NB4 (cell line): ENCODE data around the gene SUPT16H.

ENCODE experiments used
- DNase-seq: peaks from one replicate; pipeline ENCODE4 v3.0.0; 2010; ENCODE audit warnings: low read depth
- H3K4me3 ChIP-seq: one replicate; pipeline ENCODE4 v1.5.1; 2011; ENCODE audit warnings: mild to moderate bottlenecking, low read depth, low read length, moderate library complexity
- MAX ChIP-seq: IDR thresholded peaks from 2 replicates; pipeline ENCODE4 v1.6.1; 2011; ENCODE audit warnings: low read depth, low read length
- MYC ChIP-seq: IDR thresholded peaks from 2 replicates; pipeline ENCODE4 v1.6.1; 2011; ENCODE audit warnings: low read depth, low read length
- POLR2A ChIP-seq: IDR thresholded peaks from 2 replicates; pipeline ENCODE4 v1.6.1; 2011; ENCODE audit warnings: mild to moderate bottlenecking; ENCODE audit not compliant: insufficient read length; ENCODE audit errors: extremely low read depth
- TF ChIP-seq, protein P1 (sequence below): IDR thresholded peaks from one replicate; pipeline ENCODE4 v1.5.1; 2012; ENCODE audit warnings: low read depth, low read length

Gene SUPT16H

DNA sequence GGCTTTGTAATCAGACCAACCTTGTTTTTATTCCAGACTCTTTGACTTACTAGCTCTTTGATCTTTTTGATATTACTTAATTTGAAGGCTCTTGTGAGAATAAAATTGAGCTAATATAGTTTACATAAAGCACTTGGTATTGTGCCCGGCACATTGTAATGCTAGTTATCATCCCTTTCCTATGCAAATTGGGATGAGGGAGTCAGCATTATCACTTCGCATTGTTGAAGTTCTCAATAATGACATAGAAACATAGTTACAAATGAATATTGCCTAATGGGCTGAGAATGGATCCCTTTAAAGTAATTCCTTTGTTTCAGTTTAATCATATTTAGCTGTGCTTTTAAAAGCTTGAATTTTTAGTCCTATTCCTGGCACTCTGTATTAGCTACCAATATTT, 36.6 kb downstream of the SUPT16H start:
- H3K4me3 ChIP-seq = no peak overlapping the region
- DNase-seq = no peak
- TF ChIP-seq MAX (no peak), POLR2A (no peak), MYC (no peak)
- TF ChIP-seq, protein P1, sequence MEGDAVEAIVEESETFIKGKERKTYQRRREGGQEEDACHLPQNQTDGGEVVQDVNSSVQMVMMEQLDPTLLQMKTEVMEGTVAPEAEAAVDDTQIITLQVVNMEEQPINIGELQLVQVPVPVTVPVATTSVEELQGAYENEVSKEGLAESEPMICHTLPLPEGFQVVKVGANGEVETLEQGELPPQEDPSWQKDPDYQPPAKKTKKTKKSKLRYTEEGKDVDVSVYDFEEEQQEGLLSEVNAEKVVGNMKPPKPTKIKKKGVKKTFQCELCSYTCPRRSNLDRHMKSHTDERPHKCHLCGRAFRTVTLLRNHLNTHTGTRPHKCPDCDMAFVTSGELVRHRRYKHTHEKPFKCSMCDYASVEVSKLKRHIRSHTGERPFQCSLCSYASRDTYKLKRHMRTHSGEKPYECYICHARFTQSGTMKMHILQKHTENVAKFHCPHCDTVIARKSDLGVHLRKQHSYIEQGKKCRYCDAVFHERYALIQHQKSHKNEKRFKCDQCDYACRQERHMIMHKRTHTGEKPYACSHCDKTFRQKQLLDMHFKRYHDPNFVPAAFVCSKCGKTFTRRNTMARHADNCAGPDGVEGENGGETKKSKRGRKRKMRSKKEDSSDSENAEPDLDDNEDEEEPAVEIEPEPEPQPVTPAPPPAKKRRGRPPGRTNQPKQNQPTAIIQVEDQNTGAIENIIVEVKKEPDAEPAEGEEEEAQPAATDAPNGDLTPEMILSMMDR = no peak

GRCh38 chr14:21346532-21347135, 37.2 kb downstream of the SUPT16H start:
- H3K4me3 ChIP-seq = no peak overlapping the region
- TF ChIP-seq MYC = no peak
- DNase-seq = no peak

GRCh38 chr14:21343035-21343794, 40.6 kb downstream of the SUPT16H start:
- TF ChIP-seq POLR2A = no peak
- TF ChIP-seq MAX = no peak
- DNase-seq = no peak

DNA sequence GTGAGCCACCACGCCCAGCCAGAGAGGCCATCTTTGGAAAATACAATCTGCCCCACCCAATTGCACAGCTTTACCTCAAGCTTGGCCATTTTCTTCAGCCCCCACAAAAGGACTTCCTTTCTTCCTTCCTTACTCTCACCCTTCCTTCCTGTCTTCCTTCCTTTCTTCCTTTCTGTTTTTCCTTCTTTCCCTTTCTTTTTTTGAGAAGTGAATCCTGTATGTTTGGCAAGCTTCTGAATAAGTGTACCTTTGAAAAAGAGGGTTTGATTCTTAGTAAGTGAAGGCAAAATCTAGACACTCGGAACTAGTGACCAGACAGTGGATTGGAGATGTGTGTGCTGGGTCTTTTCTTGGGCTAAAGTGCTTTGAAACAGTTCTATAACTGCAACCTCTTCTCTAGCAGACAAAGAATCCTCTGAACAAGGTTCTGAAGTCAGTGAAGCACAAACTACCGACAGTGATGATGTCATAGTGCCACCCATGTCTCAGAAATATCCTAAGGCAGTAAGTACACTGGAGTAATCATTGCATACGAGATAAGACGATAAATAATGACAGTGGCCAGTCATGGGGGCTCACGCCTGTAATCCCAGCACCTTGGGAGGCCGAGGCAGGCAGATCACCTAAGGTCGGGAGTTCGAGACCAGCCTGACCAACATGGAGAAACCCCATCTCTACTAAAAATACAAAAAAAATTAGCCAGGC, 49.5 kb downstream of the SUPT16H start:
- DNase-seq = no peak
- TF ChIP-seq MYC (no peak), POLR2A (no peak)
- TF ChIP-seq, protein P1 = no peak
- H3K4me3 ChIP-seq = no peak overlapping the region

More at GRCh38 chr14:21343035-21343794, 40.6 kb downstream of the SUPT16H start:
- H3K4me3 ChIP-seq = no peak overlapping the region

GRCh38 chr14:21332950-21333349, 50.9 kb downstream of the SUPT16H start:
- H3K4me3 ChIP-seq = no peak overlapping the region
- DNase-seq = no peak
- TF ChIP-seq POLR2A (no peak), MYC (no peak), MAX (no peak)
- TF ChIP-seq, protein P1 = no peak

DNA sequence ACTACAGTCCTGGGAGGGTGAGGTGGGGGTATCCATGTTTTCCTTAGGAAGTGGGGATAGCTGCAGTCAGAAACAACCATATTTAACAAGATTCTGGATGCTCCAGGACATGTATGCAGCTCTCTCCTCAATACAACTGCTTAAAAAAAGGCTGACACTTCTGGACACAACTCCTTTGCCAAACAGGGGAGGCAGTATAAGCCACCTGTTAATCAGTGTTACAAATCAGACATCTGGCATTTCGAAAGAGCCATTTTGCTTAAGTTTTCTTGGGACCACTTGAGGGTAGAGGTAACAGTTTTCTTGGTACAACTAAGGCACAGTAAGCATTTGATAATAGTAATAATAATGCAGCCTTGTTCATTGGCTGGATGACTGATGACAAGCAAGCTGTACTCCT, 56.8 kb downstream of the SUPT16H start:
- no peak overlapping the region for H3K4me3 ChIP-seq
- DNase-seq = peak; percentile 30
- TF ChIP-seq MYC (no peak), POLR2A (no peak), MAX (no peak)
- TF ChIP-seq, protein P1 = no peak
